Osteoblast (primary cell): ENCODE results near the gene COTL1. TPM values are rescaled to one million over a fixed set of nuclear protein-coding genes. Genes with fewer than 3 reads are reported as not detected.

Source experiments
- DNase-seq: peaks from one replicate; pipeline ENCODE4 v3.0.0; 2011; ENCODE audit warnings: low spot score, mixed read lengths; ENCODE audit not compliant: insufficient read length; ENCODE audit errors: missing footprints
- H2AFZ ChIP-seq: 2 replicates; pipeline ENCODE4 v1.6.0; 2011; ENCODE audit warnings: mild to moderate bottlenecking, low read length
- H3K27ac ChIP-seq: 2 replicates; pipeline ENCODE4 v1.5.1; 2011; ENCODE audit warnings: mild to moderate bottlenecking, low read depth, low read length, moderate library complexity
- H3K27me3 ChIP-seq: 2 replicates; pipeline ENCODE4 v1.6.0; 2012; ENCODE audit warnings: mild to moderate bottlenecking, control low read depth, inconsistent platforms, low read length, moderate library complexity; ENCODE audit not compliant: insufficient read depth
- H3K36me3 ChIP-seq: 2 replicates; pipeline ENCODE4 v1.5.1; 2011; ENCODE audit warnings: mild to moderate bottlenecking, low read length, control low read depth, moderate library complexity; ENCODE audit not compliant: insufficient read depth
- H3K4me1 ChIP-seq: 2 replicates; pipeline ENCODE4 v1.5.1; 2011; ENCODE audit warnings: mild to moderate bottlenecking, low read length, control low read depth, moderate library complexity; ENCODE audit not compliant: insufficient read depth
- H3K4me2 ChIP-seq: 2 replicates; pipeline ENCODE4 v1.6.0; 2011; ENCODE audit warnings: mild to moderate bottlenecking, low read length; ENCODE audit not compliant: insufficient read depth
- H3K4me3 ChIP-seq: fragments of 200-600 bp; sonication (generic); 3 replicates; pipeline ENCODE4 v1.5.1; 2012; ENCODE audit warnings: mild to moderate bottlenecking, low read length, inconsistent platforms; ENCODE audit not compliant: insufficient read depth
- H3K79me2 ChIP-seq: 2 replicates; pipeline ENCODE4 v1.6.0; 2012; ENCODE audit warnings: mild to moderate bottlenecking, low read length, control low read depth, inconsistent platforms; ENCODE audit not compliant: insufficient read depth
- H3K9me3 ChIP-seq: 2 replicates; pipeline ENCODE4 v1.5.1; 2011; ENCODE audit warnings: low read depth, low read length, control low read depth
- H4K20me1 ChIP-seq: 2 replicates; pipeline ENCODE4 v1.6.0; 2012; ENCODE audit warnings: mild to moderate bottlenecking, low read length, control low read depth; ENCODE audit not compliant: insufficient read depth
- CTCF ChIP-seq: IDR thresholded peaks from 2 replicates; pipeline ENCODE4 v1.5.1; 2011; ENCODE audit warnings: mild to moderate bottlenecking, low read depth, low read length, moderate library complexity; ENCODE audit errors: extremely low read depth
- total RNA-seq: library from RNA; depleted of rRNA; stranded (reverse); fragments of >200 nt; gene quantifications from 2 replicates; pipeline ENCODE4 v1.2.3, GENCODE V29; 2012

The COTL1 gene
- total RNA-seq, 1 donor: 145 TPM

GRCh38 chr16:84534815-84535214 is 83.1 kb downstream of the COTL1 start:
- H3K27ac ChIP-seq: no peak overlapping the region
- no peaks in the 10 kb centered on the region for H3K36me3 ChIP-seq
- no peak overlapping the region for H3K4me3 ChIP-seq
- H3K9me3 ChIP-seq: peaks cover 3% of the 10 kb centered on the region
- DNase-seq: no peak
- peaks cover 36% of the 10 kb centered on the region for H3K4me1 ChIP-seq
- no peaks in the 10 kb centered on the region for H3K79me2 ChIP-seq
- H2AFZ ChIP-seq: no peak overlapping the region
- no peak overlapping the region for H3K4me2 ChIP-seq
- H4K20me1 ChIP-seq: no peaks in the 10 kb centered on the region
- H3K27me3 ChIP-seq: no peaks in the 10 kb centered on the region
- no peak for TF ChIP-seq CTCF

GRCh38 chr16:84532855-84533486 is 84.9 kb downstream of the COTL1 start:
- H3K4me3 ChIP-seq: no peak overlapping the region
- no peaks in the 10 kb centered on the region for H3K79me2 ChIP-seq
- peaks cover 8% of the 10 kb centered on the region for H3K9me3 ChIP-seq
- no peak for DNase-seq
- no peaks in the 10 kb centered on the region for H3K27me3 ChIP-seq
- H2AFZ ChIP-seq: no peak overlapping the region
- H3K27ac ChIP-seq: peak overlapping the region; percentile 68
- peaks cover 27% of the 10 kb centered on the region for H3K4me1 ChIP-seq
- H3K4me2 ChIP-seq: peak overlapping the region; percentile 73
- no peak for TF ChIP-seq CTCF
- no peaks in the 10 kb centered on the region for H4K20me1 ChIP-seq
- H3K36me3 ChIP-seq: no peaks in the 10 kb centered on the region

GRCh38 chr16:84532291-84532724 is 85.6 kb downstream of the COTL1 start:
- Histone ChIP-seq H2AFZ (peak overlapping the region; percentile 41), H3K79me2 (no peaks in the 10 kb centered on the region), H3K4me3 (no peak overlapping the region), H3K36me3 (no peaks in the 10 kb centered on the region), H3K4me1 (peaks cover 26% of the 10 kb centered on the region), H3K9me3 (peaks cover 8% of the 10 kb centered on the region), H3K4me2 (peak overlapping the region; percentile 73), H3K27ac (peak overlapping the region; percentile 68), H4K20me1 (no peaks in the 10 kb centered on the region), H3K27me3 (no peaks in the 10 kb centered on the region)
- no peak for TF ChIP-seq CTCF
- DNase-seq: peak; percentile 95

GRCh38 chr16:84531671-84532111 is 86.2 kb downstream of the COTL1 start:
- Histone ChIP-seq H2AFZ (no peak overlapping the region), H3K4me1 (peaks cover 31% of the 10 kb centered on the region), H3K4me2 (peak overlapping the region; percentile 73), H3K27ac (peak overlapping the region; percentile 68), H3K9me3 (peaks cover 8% of the 10 kb centered on the region), H3K4me3 (no peak overlapping the region), H3K27me3 (no peaks in the 10 kb centered on the region), H4K20me1 (no peaks in the 10 kb centered on the region), H3K79me2 (no peaks in the 10 kb centered on the region), H3K36me3 (no peaks in the 10 kb centered on the region)
- DNase-seq: no peak
- TF ChIP-seq CTCF: no peak
